HCT116 (cell line): Measurements from ENCODE around the gene PDLIM7. TPM values are rescaled to one million over a fixed set of nuclear protein-coding genes. Genes with fewer than 3 reads are reported as not detected.

Experiments
- ATAC-seq: fragments of 200-7000 bp; cut with Tn5 transposase; 2 replicates; pipeline ENCODE4 v1.9.1; 2020; ENCODE audit warnings: mild to moderate bottlenecking, moderate library complexity
- BruUV-seq: library from RNA; stranded (reverse); fragments of 400-500 nt; replicated peaks from 2 replicates; lab custom pipeline; 2021; lab: Mats Ljungman, UMichigan
- CTCF ChIA-PET: fragments of 300-600 bp; sonication (Branson Sonifier 250); formaldehyde crosslinking; loops from one replicate; lab custom pipeline; 2021; ENCODE audit warnings: antibody characterized with exemption; lab: Charles Lee
- POLR2A ChIA-PET: fragments of 300-600, 350-600 bp; sonication (Branson Sonifier 250); formaldehyde crosslinking; loops from one replicate; lab custom pipeline; 2021; ENCODE audit warnings: antibody characterized with exemption; lab: Charles Lee
- RAD21 ChIA-PET, 2 experiments: fragments of 300-600 bp; sonication (Branson Sonifier 250); formaldehyde crosslinking; loops; one replicate each; lab custom pipeline; 2023; ENCODE audit warnings: low total read pairs in 2 of 2; ENCODE audit not compliant: uncharacterized antibody in 2 of 2, unreplicated experiment in 2 of 2, low non-redundant PET in 1 of 2; lab: Charles Lee
- DNase-seq: peaks from one replicate; pipeline ENCODE4 v3.0.0-alpha.2; 2010; ENCODE audit warnings: low read depth, low spot score
- H2AFZ ChIP-seq: fragments of 200-600 bp; shearing (Covaris generic), sonication (generic); 2 replicates; pipeline ENCODE4 v1.6.1; 2017; ENCODE audit warnings: low read depth, mixed run types, mixed read lengths, antibody characterized with exemption, low read length; ENCODE audit not compliant: poor library complexity, severe bottlenecking
- H3K27ac ChIP-seq: 2 replicates; pipeline ENCODE4 v1.5.1; 2012; ENCODE audit warnings: low read depth, low read length
- H3K27me3 ChIP-seq: fragments of 200-600 bp; sonication (generic); 2 replicates; pipeline ENCODE4 v1.6.1; 2016; ENCODE audit warnings: mixed run types, low read length, mixed read lengths; ENCODE audit not compliant: insufficient read depth
- H3K36me3 ChIP-seq, 2 experiments: fragments of 200-500 bp in 1 of 2; fragments of 200-600 bp in 1 of 2; sonication (Bioruptor generic) in 1 of 2; sonication (generic) in 1 of 2; 2 replicates each; pipeline versions ENCODE4 v1.5.1 to v1.6.1; 2014 to 2016; ENCODE audit warnings: low read length in 2 of 2, inconsistent platforms in 1 of 2, mixed read lengths in 1 of 2, mixed run types in 1 of 2; ENCODE audit not compliant: insufficient read depth in 2 of 2, control insufficient read depth in 1 of 2
- H3K4me1 ChIP-seq, 2 experiments: fragments of 200-600 bp in 1 of 2; sonication (generic) in 1 of 2; 2 replicates each; pipeline versions ENCODE4 v1.5.1 to v1.6.1; 2012 to 2017; ENCODE audit warnings: low read length in 2 of 2, inconsistent platforms in 1 of 2, mild to moderate bottlenecking in 1 of 2, mixed read lengths in 1 of 2, mixed run types in 1 of 2, moderate library complexity in 1 of 2; ENCODE audit not compliant: insufficient read depth in 2 of 2, control insufficient read depth in 1 of 2
- H3K4me2 ChIP-seq: fragments of 200-600 bp; sonication (generic); 2 replicates; pipeline ENCODE4 v1.6.1; 2017; ENCODE audit warnings: mixed run types, low read length, mixed read lengths
- H3K4me3 ChIP-seq, 2 experiments: fragments of 200-600 bp in 1 of 2; sonication (generic) in 1 of 2; replicated peaks in 1 of 2; 2 replicates each; pipeline ENCODE4 v1.5.1; 2011 to 2016; ENCODE audit warnings: low read length in 2 of 2, control low read depth in 1 of 2, low read depth in 1 of 2, mild to moderate bottlenecking in 1 of 2, mixed read lengths in 1 of 2, mixed run types in 1 of 2
- H3K79me2 ChIP-seq: fragments of 200-600 bp; sonication (generic); 2 replicates; pipeline ENCODE4 v1.6.1; 2017; ENCODE audit warnings: mild to moderate bottlenecking, mixed run types, low read length, moderate library complexity, mixed read lengths; ENCODE audit not compliant: insufficient read depth
- H3K9ac ChIP-seq: fragments of 200-600 bp; sonication (generic); 2 replicates; pipeline ENCODE4 v1.6.1; 2016; ENCODE audit warnings: low read length, mixed read lengths
- H3K9me2 ChIP-seq: fragments of 200-600 bp; sonication (generic), shearing (Covaris generic); 2 replicates; pipeline ENCODE4 v1.6.1; 2017; ENCODE audit warnings: mixed run types, mild to moderate bottlenecking, moderate library complexity; ENCODE audit not compliant: insufficient read depth
- H3K9me3 ChIP-seq, 2 experiments: fragments of 200-500 bp in 1 of 2; fragments of 200-600 bp in 1 of 2; sonication (Bioruptor generic) in 1 of 2; sonication (generic) in 1 of 2; 2 replicates each; pipeline ENCODE4 v1.6.1; 2014 to 2017; ENCODE audit warnings: low read length in 2 of 2, mixed read lengths in 2 of 2, inconsistent platforms in 1 of 2, low read depth in 1 of 2, mild to moderate bottlenecking in 1 of 2, mixed run types in 1 of 2, moderate library complexity in 1 of 2; ENCODE audit not compliant: control insufficient read depth in 1 of 2, insufficient read depth in 1 of 2
- H4K20me1 ChIP-seq: fragments of 200-600 bp; sonication (generic), shearing (Covaris generic); 2 replicates; pipeline ENCODE4 v1.6.1; 2017; ENCODE audit warnings: mixed run types, mild to moderate bottlenecking, moderate library complexity; ENCODE audit not compliant: insufficient read depth
- CBX3 ChIP-seq: IDR thresholded peaks from 2 replicates; pipeline ENCODE4 v1.6.1; 2012; ENCODE audit warnings: low read depth
- CEBPB ChIP-seq: IDR thresholded peaks from 2 replicates; pipeline ENCODE4 v1.6.1; 2012; ENCODE audit warnings: low read depth
- EGR1 ChIP-seq: IDR thresholded peaks from 2 replicates; pipeline ENCODE4 v1.6.1; 2012; ENCODE audit warnings: low read depth
- EZH2phosphoT487 ChIP-seq: fragments of 200-600 bp; IDR thresholded peaks from 2 replicates; pipeline ENCODE4 v1.6.1; 2018; ENCODE audit warnings: antibody characterized with exemption, borderline replicate concordance
- FOSL1 ChIP-seq: IDR thresholded peaks from 2 replicates; pipeline ENCODE4 v1.6.1; 2012; ENCODE audit warnings: low read depth
- POLR2A ChIP-seq: IDR thresholded peaks from 2 replicates; pipeline ENCODE4 v1.7.0; 2011; ENCODE audit warnings: borderline replicate concordance; ENCODE audit not compliant: insufficient read depth, insufficient read length; ENCODE audit errors: extremely low read depth
- POLR2AphosphoS5 ChIP-seq: IDR thresholded peaks from 2 replicates; pipeline ENCODE4 v1.6.1; 2011; ENCODE audit warnings: mild to moderate bottlenecking, low read depth, low read length, moderate library complexity
- SP1 ChIP-seq: IDR thresholded peaks from 2 replicates; pipeline ENCODE4 v1.6.1; 2012; ENCODE audit warnings: low read depth
- SRF ChIP-seq: IDR thresholded peaks from 2 replicates; pipeline ENCODE4 v1.6.1; 2012; ENCODE audit warnings: low read depth
- YY1 ChIP-seq: IDR thresholded peaks from 2 replicates; pipeline ENCODE4 v1.6.1; 2011; ENCODE audit warnings: low read length, low read depth, moderate library complexity, mild to moderate bottlenecking; ENCODE audit not compliant: insufficient replicate concordance; ENCODE audit errors: extremely low read depth
- ZBTB33 ChIP-seq: IDR thresholded peaks from 2 replicates; pipeline ENCODE4 v1.6.1; 2011; ENCODE audit warnings: mild to moderate bottlenecking, low read length, moderate library complexity; ENCODE audit not compliant: insufficient replicate concordance; ENCODE audit errors: extremely low read depth
- ZFX ChIP-seq: fragments of 450-650 bp; IDR thresholded peaks from 2 replicates; pipeline ENCODE4 v1.6.1; 2017
- intact Hi-C: fragments of 100-400 bp; cut with micrococcal nuclease; formaldehyde crosslinking; loops from 2 replicates; pipeline ENCODE4 v1.10.0; 2022
- total RNA-seq: library from RNA; stranded (reverse); gene quantifications from one replicate; pipeline ENCODE4 v1.2.1, GENCODE V29; 2021; ENCODE audit not compliant: unreplicated experiment
- TF ChIP-seq, protein P1 (sequence below): IDR thresholded peaks from 2 replicates; pipeline ENCODE4 v1.6.1; 2012

The PDLIM7 gene
- total RNA-seq, 1 experiment from 2014 or later = 153 TPM

- ChIA-PET RAD21 (no interaction called here), CTCF (no interaction called here), POLR2A (no interaction called here)
- Histone ChIP-seq H4K20me1 (no peaks in the 10 kb centered on the region), H3K9ac (no peak overlapping the region), H3K9me3 (no peaks in the 10 kb centered on the region), H3K36me3 (peaks cover 15 to 28% of the 10 kb centered on the region in 2 experiments; a peak in 3 of 4 replicates), H3K4me3 (no peak overlapping the region), H3K79me2 (no peaks in the 10 kb centered on the region), H3K9me2 (no peaks in the 10 kb centered on the region), H3K27ac (no peak overlapping the region), H3K27me3 (no peaks in the 10 kb centered on the region), H3K4me1 (no peaks in the 10 kb centered on the region), H2AFZ (no peak overlapping the region), H3K4me2 (no peak overlapping the region)
- intact Hi-C loops = no loop called here
- no TSS peak for BruUV-seq
- TF ChIP-seq EZH2phosphoT487 = no peak
- TF ChIP-seq SP1 = no peak
- TF ChIP-seq EGR1 = no peak
- TF ChIP-seq ZFX = no peak
- TF ChIP-seq POLR2A = no peak
- no peak for TF ChIP-seq CBX3
- TF ChIP-seq POLR2AphosphoS5 = no peak
- TF ChIP-seq SRF = no peak
- no peak for TF ChIP-seq ZBTB33
- DNase-seq (no peak), ATAC-seq (no peak)
Observed at GRCh38 chr5:177527595-177527994, 30.2 kb upstream of the PDLIM7 start.

GRCh38 chr5:177526791-177527190, 29.4 kb upstream of the PDLIM7 start:
- ATAC-seq = no peak
- no peak overlapping the region for H3K4me3 ChIP-seq
- no peaks in the 10 kb centered on the region for H3K27me3 ChIP-seq
- no peaks in the 10 kb centered on the region for H3K9me3 ChIP-seq
- POLR2A ChIA-PET = no interaction called here
- no peaks in the 10 kb centered on the region for H3K4me1 ChIP-seq
- no peaks in the 10 kb centered on the region for H4K20me1 ChIP-seq
- CTCF ChIA-PET = no interaction called here
- H2AFZ ChIP-seq = no peak overlapping the region
- RAD21 ChIA-PET = no interaction called here
- no peaks in the 10 kb centered on the region for H3K9me2 ChIP-seq
- no peak for DNase-seq
- BruUV-seq = no TSS peak
- no peak overlapping the region for H3K27ac ChIP-seq
- no peaks in the 10 kb centered on the region for H3K79me2 ChIP-seq
- H3K36me3 ChIP-seq = peaks cover 19 to 31% of the 10 kb centered on the region in 2 experiments; a peak in 3 of 4 replicates
- TF ChIP-seq CEBPB (no peak), SP1 (no peak), FOSL1 (no peak), POLR2A (no peak), POLR2AphosphoS5 (no peak), YY1 (no peak)
- TF ChIP-seq, protein P1, sequence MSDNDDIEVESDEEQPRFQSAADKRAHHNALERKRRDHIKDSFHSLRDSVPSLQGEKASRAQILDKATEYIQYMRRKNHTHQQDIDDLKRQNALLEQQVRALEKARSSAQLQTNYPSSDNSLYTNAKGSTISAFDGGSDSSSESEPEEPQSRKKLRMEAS = no peak
- TF ChIP-seq, all 23 proteins: peak for 0
- intact Hi-C loops = no loop called here
- H3K4me2 ChIP-seq = no peak overlapping the region
- H3K9ac ChIP-seq = no peak overlapping the region
